GM18520 (cell line): ENCODE results near the gene STAG3.
"Not testable (repeated sequence)": the region's sequence is repeated elsewhere in the genome, so short reads cannot be mapped to it uniquely, and the experiment has no call there.

Experiments
- ATAC-seq: cut with Tn5 transposase; IDR thresholded peaks from one replicate; pipeline ENCODE4 v1.9.1; 2021; ENCODE audit not compliant: unreplicated experiment

Gene STAG3

DNA sequence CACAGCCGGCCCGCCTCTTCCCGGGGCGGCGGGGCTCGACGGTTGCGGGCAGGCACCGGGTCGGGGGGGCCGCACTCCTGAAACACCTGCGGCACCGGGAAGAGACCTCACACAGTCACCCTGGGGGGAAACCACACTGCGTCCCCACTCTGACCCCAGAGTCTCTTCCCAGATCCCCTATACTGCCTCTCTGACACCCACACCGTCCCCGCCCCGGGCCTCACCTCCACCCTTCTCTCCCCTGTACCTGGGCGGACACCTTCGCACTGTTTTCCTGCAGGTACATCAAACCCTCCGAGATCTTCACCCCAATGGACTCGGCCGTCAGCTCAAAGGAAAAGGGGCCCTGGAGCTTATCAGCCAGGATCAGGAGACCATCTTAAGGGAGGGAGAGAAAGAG lies 5.9 kb upstream of the STAG3 start:
- ATAC-seq = no peak

DNA sequence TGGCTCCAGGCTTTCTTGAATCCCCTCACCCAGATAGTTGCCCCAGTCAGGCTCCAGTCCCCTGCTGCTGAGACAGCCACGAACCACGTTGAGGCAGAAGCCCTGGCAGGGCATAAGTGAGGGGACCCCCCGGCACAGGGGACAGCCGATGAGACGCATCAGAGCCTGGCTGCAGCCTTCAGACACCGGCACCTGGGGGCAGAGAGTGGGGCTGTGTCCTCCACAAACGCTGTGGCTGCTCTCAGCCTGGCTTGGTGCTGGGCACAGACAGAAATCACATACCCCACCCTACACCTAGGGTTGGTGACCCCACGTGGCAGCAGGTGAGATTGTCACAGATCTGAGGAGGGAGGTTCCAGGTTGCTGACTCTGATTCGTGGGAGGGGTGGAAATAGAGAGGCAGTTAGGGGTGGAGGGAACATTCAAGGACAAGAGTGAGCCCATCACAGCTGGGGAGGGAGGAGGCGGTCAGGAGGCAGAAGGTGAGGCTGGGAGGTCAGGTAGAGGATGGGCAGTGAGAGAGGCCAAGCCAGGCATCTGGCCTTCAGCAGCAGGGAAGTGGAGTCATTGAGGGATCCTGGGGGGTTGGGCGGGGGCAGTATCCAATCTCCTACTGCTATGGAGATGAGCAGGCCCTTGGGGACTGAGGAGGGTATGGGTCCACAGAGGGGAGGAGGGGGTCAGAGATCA lies 3.8 kb upstream of the STAG3 start:
- ATAC-seq = no peak

DNA sequence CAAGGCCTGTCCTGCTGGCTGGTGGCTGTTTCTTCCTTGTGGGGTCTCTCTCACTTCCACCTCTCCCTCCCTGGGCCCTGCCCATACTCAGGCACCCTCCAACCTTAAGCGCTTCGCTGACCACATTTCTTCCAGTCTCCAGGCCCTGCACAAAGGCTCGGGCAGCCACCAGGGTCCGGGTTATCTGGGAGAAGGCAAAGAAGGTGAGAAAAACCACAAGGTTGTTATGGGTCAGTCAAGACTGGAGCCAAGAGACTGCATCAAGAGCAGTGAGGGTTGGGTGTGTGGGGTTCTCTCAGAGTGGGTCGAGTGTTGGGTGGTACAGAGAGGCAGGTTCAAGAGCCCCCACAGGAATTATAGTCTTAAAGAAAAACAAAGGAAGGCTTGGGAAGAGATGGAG lies 3.1 kb upstream of the STAG3 start:
- no peak for ATAC-seq

DNA sequence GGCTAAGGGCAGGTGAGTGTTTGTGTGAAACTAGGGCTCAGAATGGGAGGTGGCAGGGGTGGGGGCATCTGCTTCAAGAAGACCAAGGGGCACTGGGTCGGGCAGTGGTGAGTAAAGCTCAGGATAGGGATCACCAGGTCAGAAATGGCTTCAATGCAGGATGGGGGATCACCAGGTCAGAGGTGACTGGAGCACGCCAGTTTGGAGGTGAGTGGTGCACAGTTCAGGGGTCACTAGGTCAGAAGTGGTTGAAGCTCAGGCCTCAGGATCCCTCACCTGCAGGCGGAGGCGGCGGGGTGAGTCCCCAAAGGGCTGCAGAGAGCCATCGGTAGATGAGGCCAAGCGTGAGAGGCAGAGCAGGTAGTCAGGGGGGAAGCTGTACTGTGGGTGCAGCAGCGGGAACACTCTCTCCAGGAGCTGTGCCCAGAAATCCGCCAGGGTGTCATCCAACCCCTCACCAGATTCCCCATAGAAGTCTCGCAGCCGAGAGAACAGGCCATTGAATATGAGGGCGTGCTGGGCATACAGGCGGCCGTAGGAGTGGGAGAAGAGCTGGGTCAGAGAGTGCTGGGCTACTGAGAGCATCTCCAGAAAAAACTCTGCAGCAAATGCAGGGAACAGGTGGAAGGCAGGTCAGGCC lies 2.3 kb upstream of the STAG3 start:
- no peak for ATAC-seq

DNA sequence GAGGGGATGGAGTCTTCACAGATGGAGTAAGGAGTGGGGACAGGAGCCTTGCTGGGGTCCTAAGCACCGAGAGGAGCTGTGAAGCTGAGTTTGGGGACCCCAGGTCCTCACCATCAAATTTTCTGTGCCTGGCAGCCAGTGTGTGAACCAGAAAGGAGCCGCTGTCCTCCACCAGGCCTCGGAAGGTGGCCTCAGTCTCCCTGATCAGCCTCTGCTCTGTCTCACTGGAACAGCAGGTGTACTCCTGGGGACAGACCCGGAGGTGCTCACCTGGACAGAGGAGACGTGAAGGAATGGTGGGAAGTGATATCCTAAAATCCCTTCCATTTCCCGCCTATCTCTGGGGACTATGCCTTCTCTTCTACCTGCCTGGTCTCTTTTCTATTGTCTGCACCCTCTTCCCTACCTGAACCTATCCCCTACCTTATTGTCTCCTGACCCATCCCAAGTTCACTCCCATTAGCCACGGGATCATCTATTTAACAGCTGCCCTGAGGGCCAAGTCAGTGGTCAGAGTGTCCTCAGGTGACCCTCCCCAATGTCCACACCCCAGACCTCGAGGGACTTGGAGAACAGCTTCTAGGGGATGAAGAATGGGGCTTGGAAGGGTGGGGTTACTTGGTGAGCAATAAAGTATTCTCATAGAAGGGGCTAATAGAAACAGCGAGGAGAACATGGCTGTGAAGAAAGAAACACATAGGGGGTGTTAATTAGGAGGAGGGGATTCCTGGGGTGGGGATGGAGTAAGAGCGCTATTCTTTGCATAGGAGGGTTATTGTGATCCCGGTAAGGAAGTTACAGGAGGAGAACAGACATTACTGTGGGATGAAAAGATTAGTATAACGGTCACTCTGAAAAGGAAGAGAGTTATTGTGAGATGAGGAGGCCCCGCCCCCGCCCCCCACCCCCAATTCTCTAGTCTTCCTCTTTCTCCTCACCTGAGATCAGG lies 1.3 kb upstream of the STAG3 start:
- no peak for ATAC-seq

DNA sequence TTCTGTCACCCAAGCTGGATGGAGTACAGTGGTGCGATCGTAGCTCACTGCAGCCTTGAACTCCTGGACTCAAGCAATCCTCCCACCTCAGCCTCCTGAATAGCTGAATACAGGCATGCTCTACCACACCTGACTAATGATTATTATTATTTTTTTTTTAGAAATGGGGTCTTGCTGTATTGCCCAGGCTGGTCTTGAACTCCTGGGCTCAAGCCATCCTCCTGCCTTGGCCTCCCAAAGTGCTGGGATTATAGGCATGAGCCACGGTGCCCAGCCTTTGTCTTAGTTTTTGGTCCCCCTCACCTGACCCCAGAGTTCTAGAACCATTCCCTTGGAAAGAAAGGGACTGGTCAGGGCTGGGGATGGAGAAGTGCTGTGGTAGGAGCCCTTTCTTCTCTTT lies 2.4 kb downstream of the STAG3 start:
- not testable (repeated sequence) for ATAC-seq

DNA sequence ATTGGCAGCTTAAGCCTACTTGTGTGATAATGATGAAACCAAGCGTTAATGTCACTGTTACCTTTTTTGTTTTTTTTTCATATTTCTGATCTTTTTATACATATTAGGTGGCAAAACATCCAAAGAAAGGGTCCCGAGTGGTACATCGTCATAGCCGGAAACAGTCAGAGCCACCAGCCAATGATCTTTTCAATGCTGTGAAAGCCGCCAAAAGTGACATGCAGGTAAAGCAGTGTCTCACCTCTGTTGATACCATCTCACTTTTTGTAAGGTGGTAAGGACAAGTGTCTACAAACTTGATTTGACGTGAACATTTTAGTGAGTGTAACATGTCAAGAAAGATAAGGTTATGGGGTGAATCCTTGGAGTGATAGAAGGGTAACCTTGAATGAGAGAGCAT lies 4.9 kb downstream of the STAG3 start:
- not testable (repeated sequence) for ATAC-seq

DNA sequence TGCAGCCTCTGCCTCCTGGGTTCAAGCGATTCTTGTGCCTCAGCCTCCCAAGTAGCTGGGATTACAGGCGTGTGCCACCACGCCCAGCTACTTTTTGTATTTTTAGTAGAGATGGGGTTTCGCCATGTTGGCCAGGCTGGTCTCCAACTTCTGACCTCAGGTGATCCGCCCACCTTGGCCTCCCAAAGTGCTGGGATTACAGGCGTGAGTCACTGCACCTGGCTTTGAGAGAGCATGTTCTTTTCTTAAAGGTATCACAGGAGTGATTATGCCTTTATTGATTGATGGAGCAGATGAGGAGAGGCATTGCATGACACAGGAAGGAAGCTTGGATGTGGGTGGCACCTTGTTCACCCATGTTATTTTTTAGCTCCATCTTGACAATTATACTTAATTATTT lies 5.4 kb downstream of the STAG3 start:
- not testable (repeated sequence) for ATAC-seq

DNA sequence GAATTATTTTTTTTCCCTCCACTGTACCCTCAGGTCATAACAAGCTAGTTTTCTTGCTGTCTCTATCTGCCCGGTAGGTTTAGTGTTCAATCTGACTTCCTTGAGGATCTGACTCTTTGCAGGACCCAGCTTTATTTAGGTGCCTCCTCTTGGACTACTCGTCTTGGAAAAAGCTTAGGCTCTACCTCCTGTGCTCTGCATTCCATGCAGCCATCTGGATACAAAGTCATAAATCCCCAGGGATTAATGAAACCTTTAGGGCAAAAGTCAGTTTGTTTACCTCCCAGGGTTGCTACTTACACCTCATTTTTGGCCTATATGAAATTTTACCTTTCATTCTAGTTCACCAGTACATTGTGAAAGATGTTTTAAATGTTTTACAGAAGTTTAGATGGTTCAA lies 8.0 kb downstream of the STAG3 start:
- no peak for ATAC-seq

DNA sequence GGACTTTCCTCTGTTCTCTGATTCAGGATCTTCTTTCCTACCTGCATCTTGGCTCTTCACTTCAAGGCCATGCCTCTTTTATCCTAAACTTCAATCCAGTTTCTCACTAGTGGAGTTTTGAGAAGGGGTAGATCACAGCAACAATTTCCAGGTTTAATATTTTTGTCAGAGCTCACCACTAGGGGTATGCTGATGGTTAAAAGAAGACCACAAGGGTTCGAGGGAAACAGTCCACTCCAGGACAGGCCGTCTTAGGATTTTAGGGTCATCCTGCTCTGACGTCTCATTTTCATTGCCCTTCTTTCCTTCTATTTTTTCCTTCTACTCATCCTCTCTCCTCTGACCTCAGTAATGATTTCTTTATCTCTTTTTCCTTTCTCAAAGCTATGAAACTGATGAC lies 11.3 kb downstream of the STAG3 start:
- no peak for ATAC-seq

DNA sequence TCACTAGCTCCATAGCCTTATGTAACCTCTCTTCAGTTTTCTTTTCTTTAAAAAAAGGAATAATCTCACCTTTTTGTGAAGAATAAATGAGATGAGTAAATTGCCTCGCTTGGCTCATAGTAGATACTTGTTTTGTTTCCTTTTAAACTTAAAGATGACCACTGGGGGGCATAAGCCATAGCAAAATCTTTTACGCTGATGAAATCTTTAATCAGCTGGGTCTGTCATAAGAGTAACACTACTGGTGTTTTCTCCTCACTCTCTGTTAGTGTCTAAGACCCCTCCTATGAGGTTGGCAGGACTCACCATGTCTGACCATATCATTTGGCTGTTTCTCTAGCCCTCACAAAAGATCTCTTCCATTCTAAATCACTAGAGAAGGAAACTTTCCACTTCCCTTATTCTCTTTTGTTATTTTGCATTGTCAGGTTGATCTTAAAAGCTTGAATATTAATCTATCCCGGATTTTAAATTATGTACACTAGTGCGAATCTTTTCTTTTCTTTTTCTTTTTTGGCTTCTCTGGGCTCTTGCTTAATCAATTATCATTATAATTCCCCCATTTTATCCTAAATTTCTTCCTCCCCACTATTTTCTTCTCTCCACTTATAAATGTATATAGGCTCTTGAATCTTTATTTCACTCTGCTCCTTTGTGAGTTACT lies 12.5 kb downstream of the STAG3 start:
- ATAC-seq = no peak

DNA sequence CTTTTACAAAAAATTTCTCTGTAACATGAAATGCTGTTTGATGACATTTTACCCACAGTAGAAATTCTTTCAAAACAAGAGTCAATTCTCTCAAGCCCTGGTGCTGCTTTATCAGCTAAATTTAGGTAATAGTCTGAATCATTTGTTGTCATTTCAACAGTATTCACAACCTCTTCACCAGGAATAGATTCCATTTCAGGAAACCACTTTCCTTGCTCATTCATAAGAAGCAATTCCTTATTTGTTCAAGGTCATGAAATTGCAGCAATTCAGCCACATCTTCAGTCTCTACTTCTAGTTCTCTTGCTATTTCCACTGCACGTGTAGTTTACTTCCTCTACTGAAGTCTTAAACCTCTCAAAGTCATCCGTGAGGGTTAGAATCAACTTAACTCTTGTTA lies 14.1 kb downstream of the STAG3 start:
- no peak for ATAC-seq

DNA sequence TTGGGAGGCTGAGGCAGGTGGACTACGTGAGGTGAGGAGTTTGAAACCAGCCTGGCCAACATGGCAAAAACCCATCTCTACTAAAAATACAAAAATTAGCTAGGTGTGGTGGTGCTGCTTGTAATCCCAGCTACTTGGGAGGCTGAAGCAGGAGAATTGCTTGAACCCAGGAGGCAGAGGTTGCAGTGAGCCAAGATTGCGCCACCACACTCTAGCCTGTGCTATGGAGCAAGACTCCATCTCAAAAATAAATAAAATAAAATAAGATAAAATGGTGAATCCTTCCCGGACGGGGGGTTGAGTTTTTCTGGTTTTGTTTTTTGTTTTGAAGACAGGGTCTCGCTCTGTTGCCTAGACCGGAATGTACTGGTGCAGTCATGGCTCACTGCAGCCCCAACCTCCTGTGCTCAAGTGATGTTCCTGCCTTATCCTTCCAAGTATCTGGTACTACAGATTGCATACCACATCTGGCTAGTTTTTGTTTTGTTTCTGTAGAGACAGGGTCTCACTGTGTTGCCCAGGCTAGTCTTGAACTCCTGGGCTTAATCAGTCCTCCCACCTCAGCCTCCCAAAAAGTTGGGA lies 14.7 kb downstream of the STAG3 start:
- not testable (repeated sequence) for ATAC-seq

DNA sequence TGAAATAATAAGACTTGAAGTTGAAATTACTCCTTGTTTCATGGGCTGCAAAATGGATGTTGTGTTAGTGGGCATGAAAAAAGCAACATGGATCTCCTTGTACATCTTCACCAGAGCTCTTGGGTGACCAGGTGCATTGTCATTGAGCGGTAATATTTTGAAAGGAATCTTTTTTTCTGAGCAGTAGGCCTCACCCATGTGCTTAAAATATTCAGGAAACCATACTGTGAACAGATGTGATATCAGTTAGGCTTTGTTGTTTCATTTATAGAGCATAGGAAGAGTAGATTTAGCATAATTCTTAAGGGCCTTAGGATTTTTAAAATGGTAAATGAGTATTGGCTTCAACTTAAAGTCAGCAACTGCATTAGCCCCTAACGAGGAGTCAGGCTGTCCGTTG lies 15.3 kb downstream of the STAG3 start:
- ATAC-seq = no peak

DNA sequence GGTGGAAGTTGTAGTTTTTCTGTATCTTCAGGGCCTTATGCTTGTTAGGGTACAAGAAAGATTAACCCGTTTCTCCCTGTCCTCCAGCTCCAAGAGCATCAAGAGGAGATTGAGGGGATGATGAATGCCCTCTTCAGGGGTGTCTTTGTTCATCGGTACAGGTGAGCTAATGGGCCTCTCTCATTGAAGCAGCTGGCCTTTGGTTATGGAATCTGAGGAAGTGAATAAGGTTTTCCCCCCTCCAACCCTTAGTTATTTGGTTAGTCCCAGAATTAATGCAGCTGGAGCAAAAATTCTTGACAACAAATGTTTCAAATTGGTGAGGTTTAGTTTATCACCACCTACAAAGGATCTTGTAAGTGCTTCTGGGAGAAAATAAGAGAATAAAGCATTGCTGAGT lies 17.5 kb downstream of the STAG3 start:
- ATAC-seq = no peak

DNA sequence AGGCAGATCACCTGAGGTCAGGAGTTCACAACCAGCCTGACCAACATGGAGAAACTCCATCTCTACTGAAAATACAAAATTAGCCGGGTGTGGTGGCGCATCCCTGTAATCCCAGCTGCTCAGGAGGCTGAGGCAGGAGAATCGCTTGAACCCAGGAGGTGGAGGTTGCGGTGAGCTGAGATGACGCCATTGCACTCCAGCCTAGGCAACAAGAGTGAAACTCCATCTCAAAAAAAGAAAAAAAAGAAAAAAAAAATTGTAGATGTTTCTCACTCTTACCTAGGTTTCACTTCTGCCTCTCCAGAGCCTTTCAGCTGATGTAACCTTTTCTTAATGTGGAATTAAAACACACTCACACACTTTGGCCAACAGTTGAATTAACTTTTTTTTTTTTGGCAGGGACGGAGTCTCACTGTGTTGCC lies 18.2 kb downstream of the STAG3 start:
- ATAC-seq = not testable (repeated sequence)

DNA sequence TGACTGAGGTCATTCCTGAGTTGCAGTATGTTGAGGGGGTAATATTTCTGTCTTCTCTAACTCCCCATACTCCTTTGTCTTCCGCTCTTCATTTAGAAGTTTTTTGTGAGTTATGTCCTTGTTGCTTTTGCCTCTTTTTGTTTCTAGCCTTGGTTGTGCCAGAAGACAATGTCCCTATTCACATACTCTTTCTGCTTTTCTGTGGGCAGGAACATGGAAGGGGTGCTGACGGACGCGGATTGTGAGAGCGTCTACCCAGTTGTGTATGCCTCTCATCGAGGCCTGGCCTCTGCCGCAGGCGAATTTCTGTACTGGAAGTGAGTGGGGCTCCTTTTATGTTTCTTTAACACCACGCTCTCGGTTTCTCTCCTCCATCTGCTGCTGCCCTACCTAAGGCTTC lies 20.5 kb downstream of the STAG3 start:
- no peak for ATAC-seq

DNA sequence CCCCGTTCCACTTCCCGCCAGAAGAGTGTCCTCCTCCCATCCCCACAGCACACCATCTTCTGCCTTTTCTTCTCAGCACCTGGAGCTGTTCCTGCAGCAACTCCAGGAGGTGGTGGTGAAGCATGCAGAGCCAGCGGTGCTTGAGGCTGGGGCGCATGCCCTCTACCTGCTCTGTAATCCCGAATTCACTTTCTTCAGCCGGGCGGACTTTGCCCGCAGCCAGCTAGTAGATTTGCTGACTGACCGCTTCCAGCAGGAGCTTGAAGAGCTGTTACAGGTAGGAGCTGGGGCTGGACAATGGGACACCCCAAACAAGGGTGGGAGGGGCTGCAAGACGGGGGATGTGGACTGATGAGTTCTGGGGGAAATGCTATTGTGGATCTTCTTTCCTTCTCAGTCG lies 23.0 kb downstream of the STAG3 start:
- ATAC-seq = no peak

DNA sequence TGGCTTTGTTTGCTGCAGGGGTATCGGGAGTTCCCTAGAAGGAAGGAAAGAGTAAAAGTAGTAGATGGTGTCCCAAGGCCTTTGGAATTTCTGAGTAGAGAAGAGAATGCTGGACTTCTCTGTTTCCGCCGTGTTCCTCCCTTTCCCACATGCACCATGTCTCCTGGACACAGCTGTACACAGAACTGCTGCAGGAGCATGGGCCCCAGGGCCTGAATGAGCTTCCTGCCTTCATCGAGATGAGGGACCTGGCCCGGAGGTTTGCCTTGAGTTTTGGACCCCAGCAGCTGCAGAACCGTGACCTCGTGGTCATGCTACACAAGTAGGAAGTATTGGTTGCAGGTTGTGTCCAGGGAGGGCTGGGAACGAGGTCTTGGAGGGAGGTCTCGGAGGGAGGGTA lies 26.7 kb downstream of the STAG3 start:
- no peak for ATAC-seq

DNA sequence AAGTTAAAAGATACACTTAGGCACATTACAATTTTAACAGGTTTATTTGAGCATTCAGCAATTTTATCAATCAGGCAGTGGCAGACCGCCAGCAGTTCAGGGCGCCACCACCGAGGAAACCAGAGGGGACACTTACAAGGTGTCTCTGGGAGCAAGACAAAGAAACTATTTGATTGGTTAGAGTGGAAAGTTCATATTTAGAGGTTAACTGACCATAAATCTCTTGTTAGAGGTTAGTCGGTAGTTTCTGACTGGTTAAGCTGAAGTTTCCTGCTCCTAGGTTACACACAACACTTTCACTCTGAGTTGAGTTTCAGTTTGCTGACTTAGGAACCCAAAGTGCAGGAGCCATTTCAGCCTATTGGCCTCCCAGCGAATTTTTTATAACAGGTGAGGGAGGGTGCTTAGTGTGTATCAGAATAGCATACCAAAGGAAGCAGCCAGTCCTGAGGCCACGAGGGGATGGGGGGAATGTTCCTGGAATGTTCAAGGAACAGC lies 31.2 kb downstream of the STAG3 start:
- ATAC-seq = peak; percentile 68

DNA sequence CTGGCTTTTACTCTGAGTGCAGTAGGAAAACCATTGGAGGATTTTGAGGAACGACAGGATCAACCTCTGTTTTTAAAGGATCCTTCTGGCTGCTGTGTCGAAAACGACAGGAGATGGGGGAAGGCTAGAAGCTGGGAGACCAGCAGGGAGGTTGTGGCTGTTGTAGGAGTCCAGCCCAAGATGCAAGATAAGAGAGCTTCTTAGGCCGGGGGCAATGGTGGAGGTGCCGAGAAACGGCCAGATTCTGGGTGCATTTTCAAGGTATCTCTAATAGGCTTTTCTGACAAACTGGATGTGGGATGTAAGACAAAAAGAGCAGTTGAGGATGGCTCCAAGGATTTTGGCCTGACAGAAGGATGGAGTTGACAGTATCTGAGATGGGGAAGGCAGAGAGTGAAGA lies 31.8 kb downstream of the STAG3 start:
- ATAC-seq = no peak
